ENCODE results near the gene CDH22. TPM values are rescaled to one million over a fixed set of nuclear protein-coding genes. Genes with fewer than 3 reads are reported as not detected.

The CDH22 gene
- total and polyA plus RNA-seq, 4 experiments from 2014 or later: not detected

GRCh38 chr20:46174469-46175126, 133.7 kb downstream of the CDH22 start:
- Mint-ChIP-seq H3K4me1 (peaks cover 0 to 9% (median 3%) of the 10 kb centered on the region in 4 donors), H3K9me3 (peaks cover 0 to 2% (median 0%) of the 10 kb centered on the region in 8 donors), H3K27me3 (peaks cover 33 to 42% of the 10 kb centered on the region in 2 donors), H3K27ac (no peak overlapping the region), H3K36me3 (no peaks in the 10 kb centered on the region), H3K4me3 (peak overlapping the region in 1 of 8 donors; percentile 46)
- Histone ChIP-seq H3K27ac (ENCODE audit: low read depth, low read length) (no peak overlapping the region), H3K36me3 (ENCODE audit: insufficient read depth, low read length) (no peaks in the 10 kb centered on the region), H3K9me3 (ENCODE audit: control insufficient read depth in 1 of 2, low read length in 2 of 2) (no peaks in the 10 kb centered on the region), H3K4me1 (ENCODE audit: insufficient read depth, low read length) (peaks cover 3% of the 10 kb centered on the region), H3K4me3 (ENCODE audit: low read length in 2 of 2) (no peak overlapping the region), H3K27me3 (ENCODE audit: insufficient read depth, low read length) (peaks cover 24% of the 10 kb centered on the region)
- intact Hi-C loops (cut with micrococcal nuclease): loop anchor here (1.0 to 2.0 kb wide), 2 partner anchors 42 to 160 kb away; no protein-coding TSS in a partner anchor
- ChIA-PET POLR2A (ENCODE audit: partially characterized antibody) (interaction anchor here (0.9 kb wide), 1 partner anchor 152 kb away, joined by 3 read pairs; no protein-coding TSS in a partner anchor), CTCF (ENCODE audit: partially characterized antibody) (interaction anchor here (0.8 to 4.6 kb wide), 13 partner anchors 8 to 187 kb away, joined by 3 to 32 read pairs (median 8); no protein-coding TSS in a partner anchor)
- DNase-seq: peak; percentile 58 to 61 (median 60)

- H3K27ac ChIP-seq (ENCODE audit: low read depth, low read length): no peak overlapping the region
- no peak overlapping the region for H3K27ac Mint-ChIP-seq
- H3K4me3 Mint-ChIP-seq: no peak overlapping the region
- H3K4me3 ChIP-seq (ENCODE audit: low read length in 2 of 2): no peak overlapping the region
- H3K9me3 ChIP-seq (ENCODE audit: control insufficient read depth in 1 of 2, low read length in 2 of 2): no peaks in the 10 kb centered on the region
- POLR2A ChIA-PET (ENCODE audit: partially characterized antibody): no interaction called here
- H3K36me3 ChIP-seq (ENCODE audit: insufficient read depth, low read length): no peaks in the 10 kb centered on the region
- intact Hi-C loops (cut with micrococcal nuclease): loop anchor here (1.0 to 2.0 kb wide), 2 partner anchors 42 to 159 kb away; no protein-coding TSS in a partner anchor
- H3K4me1 Mint-ChIP-seq: peaks cover 0 to 9% (median 3%) of the 10 kb centered on the region in 4 donors
- peaks cover 0 to 2% (median 0%) of the 10 kb centered on the region in 8 donors for H3K9me3 Mint-ChIP-seq
- no peak for DNase-seq
- no peaks in the 10 kb centered on the region for H3K36me3 Mint-ChIP-seq
- H3K27me3 ChIP-seq (ENCODE audit: insufficient read depth, low read length): peaks cover 24% of the 10 kb centered on the region
- peaks cover 33 to 40% of the 10 kb centered on the region in 2 donors for H3K27me3 Mint-ChIP-seq
- CTCF ChIA-PET (ENCODE audit: partially characterized antibody): interaction anchor here (1.1 to 4.6 kb wide), 8 partner anchors 12 to 161 kb away, joined by 3 to 32 read pairs (median 7); no protein-coding TSS in a partner anchor
- peaks cover 3% of the 10 kb centered on the region for H3K4me1 ChIP-seq (ENCODE audit: insufficient read depth, low read length)
Observed at GRCh38 chr20:46173652-46174468, 134.4 kb downstream of the CDH22 start.

GRCh38 chr20:46172961-46173536, 135.2 kb downstream of the CDH22 start:
- H3K4me3 ChIP-seq (ENCODE audit: low read length in 2 of 2): no peak overlapping the region
- POLR2A ChIA-PET (ENCODE audit: partially characterized antibody): no interaction called here
- H3K27ac Mint-ChIP-seq: no peak overlapping the region
- no peak overlapping the region for H3K4me3 Mint-ChIP-seq
- H3K9me3 Mint-ChIP-seq: peaks cover 0 to 2% (median 0%) of the 10 kb centered on the region in 8 donors
- CTCF ChIA-PET (ENCODE audit: partially characterized antibody): interaction anchor here (1.1 to 4.6 kb wide), 5 partner anchors 15 to 160 kb away, joined by 3 to 32 read pairs (median 5); no protein-coding TSS in a partner anchor
- no peak for DNase-seq
- H3K36me3 ChIP-seq (ENCODE audit: insufficient read depth, low read length): no peaks in the 10 kb centered on the region
- no peaks in the 10 kb centered on the region for H3K36me3 Mint-ChIP-seq
- H3K4me1 Mint-ChIP-seq: peaks cover 0 to 9% (median 3%) of the 10 kb centered on the region in 4 donors
- intact Hi-C loops (cut with micrococcal nuclease): no loop called here
- peaks cover 24% of the 10 kb centered on the region for H3K27me3 ChIP-seq (ENCODE audit: insufficient read depth, low read length)
- peaks cover 33 to 46% of the 10 kb centered on the region in 2 donors for H3K27me3 Mint-ChIP-seq
- no peaks in the 10 kb centered on the region for H3K9me3 ChIP-seq (ENCODE audit: control insufficient read depth in 1 of 2, low read length in 2 of 2)
- peaks cover 3% of the 10 kb centered on the region for H3K4me1 ChIP-seq (ENCODE audit: insufficient read depth, low read length)
- no peak overlapping the region for H3K27ac ChIP-seq (ENCODE audit: low read depth, low read length)

GRCh38 chr20:46172455-46172854, 135.8 kb downstream of the CDH22 start:
- no peak for DNase-seq
- POLR2A ChIA-PET (ENCODE audit: partially characterized antibody): interaction anchor here (1.0 kb wide), 1 partner anchor 150 kb away, joined by 3 read pairs; no protein-coding TSS in a partner anchor
- H3K27me3 ChIP-seq (ENCODE audit: insufficient read depth, low read length): peaks cover 24% of the 10 kb centered on the region
- H3K27me3 Mint-ChIP-seq: peaks cover 33 to 46% of the 10 kb centered on the region in 2 donors
- peak overlapping the region in 1 of 8 donors; percentile 1 for H3K4me3 Mint-ChIP-seq
- H3K4me1 ChIP-seq (ENCODE audit: insufficient read depth, low read length): peaks cover 3% of the 10 kb centered on the region
- no peak overlapping the region for H3K4me3 ChIP-seq (ENCODE audit: low read length in 2 of 2)
- peaks cover 0 to 2% (median 0%) of the 10 kb centered on the region in 8 donors for H3K9me3 Mint-ChIP-seq
- no peaks in the 10 kb centered on the region for H3K36me3 ChIP-seq (ENCODE audit: insufficient read depth, low read length)
- intact Hi-C loops (cut with micrococcal nuclease): no loop called here
- no peaks in the 10 kb centered on the region for H3K9me3 ChIP-seq (ENCODE audit: control insufficient read depth in 1 of 2, low read length in 2 of 2)
- H3K27ac ChIP-seq (ENCODE audit: low read depth, low read length): no peak overlapping the region
- CTCF ChIA-PET (ENCODE audit: partially characterized antibody): interaction anchor here (1.0 to 4.6 kb wide), 7 partner anchors 8 to 176 kb away, joined by 3 to 32 read pairs (median 5); no protein-coding TSS in a partner anchor
- no peak overlapping the region for H3K27ac Mint-ChIP-seq
- no peaks in the 10 kb centered on the region for H3K36me3 Mint-ChIP-seq
- peaks cover 0 to 9% (median 3%) of the 10 kb centered on the region in 4 donors for H3K4me1 Mint-ChIP-seq

- Histone ChIP-seq H3K27me3 (ENCODE audit: insufficient read depth, low read length) (peaks cover 24% of the 10 kb centered on the region), H3K9me3 (ENCODE audit: control insufficient read depth in 1 of 2, low read length in 2 of 2) (no peaks in the 10 kb centered on the region), H3K36me3 (ENCODE audit: insufficient read depth, low read length) (no peaks in the 10 kb centered on the region), H3K27ac (ENCODE audit: low read depth, low read length) (no peak overlapping the region), H3K4me3 (ENCODE audit: low read length in 2 of 2) (no peak overlapping the region), H3K4me1 (ENCODE audit: insufficient read depth, low read length) (peaks cover 3% of the 10 kb centered on the region)
- POLR2A ChIA-PET (ENCODE audit: partially characterized antibody): interaction anchor here (1.0 kb wide), 1 partner anchor 149 kb away, joined by 3 read pairs; no protein-coding TSS in a partner anchor
- H3K36me3 Mint-ChIP-seq: no peaks in the 10 kb centered on the region
- no peak overlapping the region for H3K4me3 Mint-ChIP-seq
- DNase-seq: no peak
- H3K4me1 Mint-ChIP-seq: peaks cover 0 to 9% (median 3%) of the 10 kb centered on the region in 4 donors
- peaks cover 33 to 46% of the 10 kb centered on the region in 2 donors for H3K27me3 Mint-ChIP-seq
- CTCF ChIA-PET (ENCODE audit: partially characterized antibody): interaction anchor here (1.0 to 4.6 kb wide), 4 partner anchors 9 to 175 kb away, joined by 3 to 32 read pairs (median 4); no protein-coding TSS in a partner anchor
- H3K9me3 Mint-ChIP-seq: peaks cover 0 to 2% (median 0%) of the 10 kb centered on the region in 8 donors
- H3K27ac Mint-ChIP-seq: no peak overlapping the region
- intact Hi-C loops (cut with micrococcal nuclease): no loop called here
Observed at GRCh38 chr20:46171909-46172308, 136.4 kb downstream of the CDH22 start.

- no peaks in the 10 kb centered on the region for H3K36me3 Mint-ChIP-seq
- no peak overlapping the region for H3K4me3 Mint-ChIP-seq
- peaks cover 3% of the 10 kb centered on the region for H3K4me1 ChIP-seq (ENCODE audit: insufficient read depth, low read length)
- H3K27ac ChIP-seq (ENCODE audit: low read depth, low read length): no peak overlapping the region
- peaks cover 0 to 9% (median 3%) of the 10 kb centered on the region in 4 donors for H3K4me1 Mint-ChIP-seq
- peaks cover 0 to 2% (median 0%) of the 10 kb centered on the region in 8 donors for H3K9me3 Mint-ChIP-seq
- POLR2A ChIA-PET (ENCODE audit: partially characterized antibody): interaction anchor here (1.0 kb wide), 1 partner anchor 149 kb away, joined by 3 read pairs; no protein-coding TSS in a partner anchor
- H3K27me3 Mint-ChIP-seq: peaks cover 31 to 48% of the 10 kb centered on the region in 2 donors
- no peaks in the 10 kb centered on the region for H3K9me3 ChIP-seq (ENCODE audit: control insufficient read depth in 1 of 2, low read length in 2 of 2)
- no peaks in the 10 kb centered on the region for H3K36me3 ChIP-seq (ENCODE audit: insufficient read depth, low read length)
- no peak for DNase-seq
- H3K4me3 ChIP-seq (ENCODE audit: low read length in 2 of 2): no peak overlapping the region
- CTCF ChIA-PET (ENCODE audit: partially characterized antibody): interaction anchor here (1.0 to 4.6 kb wide), 4 partner anchors 9 to 175 kb away, joined by 3 to 32 read pairs (median 4); no protein-coding TSS in a partner anchor
- intact Hi-C loops (cut with micrococcal nuclease): no loop called here
- H3K27me3 ChIP-seq (ENCODE audit: insufficient read depth, low read length): peaks cover 24% of the 10 kb centered on the region
- H3K27ac Mint-ChIP-seq: no peak overlapping the region
Observed at GRCh38 chr20:46171476-46171875, 136.8 kb downstream of the CDH22 start.
